Measurements from ENCODE around the gene DHRS2. TPM values are rescaled to one million over a fixed set of nuclear protein-coding genes. Genes with fewer than 3 reads are reported as not detected.

Gene DHRS2
- total and polyA plus RNA-seq, 2 of the 13 experiments (the other 11 are each of a cell fraction or from before 2014, with no cell fraction given) = 1,621 to 3,021 TPM

DNA sequence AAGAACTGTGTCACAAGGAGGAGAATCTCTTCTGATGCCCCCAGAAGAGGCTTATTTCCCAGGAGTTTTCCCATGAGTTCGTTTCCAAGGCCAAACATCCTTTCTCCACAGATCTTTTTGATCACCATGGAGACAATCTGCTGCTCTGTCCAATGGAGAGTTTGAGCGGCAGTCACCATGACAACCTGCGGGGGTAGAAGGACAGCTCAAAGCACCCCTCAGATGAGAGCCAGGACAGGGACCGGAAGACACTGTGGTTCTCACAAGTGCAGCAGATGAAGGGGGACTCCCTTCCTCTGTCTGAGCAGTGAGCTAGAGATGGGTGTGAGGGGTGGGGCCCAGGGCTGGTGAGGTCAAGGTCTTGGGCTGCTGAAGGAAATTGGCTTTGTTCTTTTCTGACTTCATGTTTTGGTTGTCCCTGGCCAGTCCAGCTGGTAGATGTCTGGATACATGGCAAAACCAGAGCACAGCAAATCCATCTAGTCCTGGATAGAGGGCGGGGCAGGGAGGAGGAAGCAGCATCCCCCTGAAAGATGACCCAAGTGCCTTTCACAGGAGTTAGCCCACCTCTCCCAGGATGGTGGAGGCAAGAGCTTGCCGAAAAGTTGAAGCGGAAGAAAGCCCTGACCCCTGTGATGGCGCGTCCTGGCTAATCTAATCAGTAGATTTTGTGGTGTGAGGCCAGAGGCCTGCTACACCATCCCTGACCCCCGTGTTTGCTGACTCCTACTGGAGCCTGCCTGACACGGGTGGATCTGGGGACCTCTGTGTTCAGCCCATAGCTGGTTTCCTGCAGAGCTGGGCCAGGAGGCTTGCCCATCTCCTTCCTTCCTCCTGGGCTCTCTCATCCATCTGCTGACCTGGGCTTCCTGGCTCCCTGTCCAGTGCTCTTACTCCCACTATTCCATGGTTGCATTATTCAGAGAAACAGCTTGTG is 24.4 kb downstream of the DHRS2 start:
- FAIRE-seq (no peak), DNase-seq (ENCODE audit: low spot score) (no peak), ATAC-seq (no peak)
- Histone ChIP-seq H3K4me3 (replicated peaks in 1 of 3; ENCODE audit: insufficient read depth in 1 of 3, low read depth in 2 of 3, low read length in 3 of 3) (no peak overlapping the region), H3K4me1 (ENCODE audit: insufficient read depth, low read length) (peaks cover 4% of the 10 kb centered on the region), H2AFZ (ENCODE audit: low read length) (no peak overlapping the region), H3K9ac (ENCODE audit: insufficient read depth, low read depth, low read length) (no peak overlapping the region), H3K79me2 (ENCODE audit: insufficient read depth, low read length) (no peaks in the 10 kb centered on the region), H3K27me3 (ENCODE audit: control insufficient read depth in 1 of 2, insufficient read depth in 2 of 2, low read length in 2 of 2) (peaks cover 5 to 30% of the 10 kb centered on the region in 2 experiments; a peak in 3 of 5 replicates), H3K27ac (ENCODE audit: extremely low read length, insufficient read depth, low read length) (no peak overlapping the region), H4K20me1 (ENCODE audit: insufficient read depth, low read length) (no peaks in the 10 kb centered on the region), H3K4me2 (ENCODE audit: low read depth, low read length) (no peak overlapping the region), H3K36me3 (replicated peaks in 1 of 2; ENCODE audit: control insufficient read depth in 1 of 2, insufficient read depth in 2 of 2, low read length in 2 of 2) (no peaks in the 10 kb centered on the region), H3K9me3 (ENCODE audit: low read length) (no peaks in the 10 kb centered on the region)
- CTCF ChIA-PET (ENCODE audit: low intra/inter-chr PET ratio, low total read pairs) = no interaction called here
- WGBS (ENCODE audit: low lambda C conversion rate) = 29% methylated on average over 11 of the region's 11 CpGs
- 0 out of 2 replicates have a peak, but pooled peaks have one; percentile 45 for TF ChIP-seq ZNF605 (CRISPR knock-in tag; IDR thresholded peaks at IDR 0.05)
- TF ChIP-seq NFYB (CRISPR knock-in tag; IDR thresholded peaks at IDR 0.05) = peak; percentile 27; the same call in 1 of the 2 replicates
- TF ChIP-seq RFX1 (IDR thresholded peaks at IDR 0.05) = peak; percentile 53; the same call in 1 of the 2 replicates
- 0 out of 2 replicates have a peak, but pooled peaks have one; percentile 46 for TF ChIP-seq BORCS8-MEF2B (CRISPR knock-in tag; IDR thresholded peaks at IDR 0.05)
- TF ChIP-seq, protein P1, sequence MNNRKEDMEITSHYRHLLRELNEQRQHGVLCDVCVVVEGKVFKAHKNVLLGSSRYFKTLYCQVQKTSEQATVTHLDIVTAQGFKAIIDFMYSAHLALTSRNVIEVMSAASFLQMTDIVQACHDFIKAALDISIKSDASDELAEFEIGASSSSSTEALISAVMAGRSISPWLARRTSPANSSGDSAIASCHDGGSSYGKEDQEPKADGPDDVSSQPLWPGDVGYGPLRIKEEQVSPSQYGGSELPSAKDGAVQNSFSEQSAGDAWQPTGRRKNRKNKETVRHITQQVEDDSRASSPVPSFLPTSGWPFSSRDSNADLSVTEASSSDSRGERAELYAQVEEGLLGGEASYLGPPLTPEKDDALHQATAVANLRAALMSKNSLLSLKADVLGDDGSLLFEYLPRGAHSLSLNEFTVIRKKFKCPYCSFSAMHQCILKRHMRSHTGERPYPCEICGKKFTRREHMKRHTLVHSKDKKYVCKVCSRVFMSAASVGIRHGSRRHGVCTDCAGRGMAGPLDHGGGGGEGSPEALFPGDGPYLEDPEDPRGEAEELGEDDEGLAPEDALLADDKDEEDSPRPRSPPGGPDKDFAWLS (CRISPR knock-in tag; IDR thresholded peaks at IDR 0.05; ENCODE audit: borderline replicate concordance) = no peak
- in situ Hi-C loops (cut with HindIII; ENCODE audit: extremely low pct_ligation_motif_present, low pct_unique_long_range_greater_than_20kb) (no loop called here), intact Hi-C loops (cut with micrococcal nuclease; ENCODE audit: unreplicated experiment) (no loop called here)
- POLR2A ChIA-PET = interaction anchor here (1.0 to 1.2 kb wide), 2 partner anchors 16 to 251 kb away, joined by 3 read pairs; no protein-coding TSS in a partner anchor
- no TSS peak for BruUV-seq (replicated peaks)

All from HepG2 (cell line).